ENCODE results near the gene ZNF771. TPM values are rescaled to one million over a fixed set of nuclear protein-coding genes. Genes with fewer than 3 reads are reported as not detected.

Gene ZNF771
- polyA plus RNA-seq, 1 of the 3 experiments (the other 2 are of a cell fraction), result 20.4 TPM

DNA sequence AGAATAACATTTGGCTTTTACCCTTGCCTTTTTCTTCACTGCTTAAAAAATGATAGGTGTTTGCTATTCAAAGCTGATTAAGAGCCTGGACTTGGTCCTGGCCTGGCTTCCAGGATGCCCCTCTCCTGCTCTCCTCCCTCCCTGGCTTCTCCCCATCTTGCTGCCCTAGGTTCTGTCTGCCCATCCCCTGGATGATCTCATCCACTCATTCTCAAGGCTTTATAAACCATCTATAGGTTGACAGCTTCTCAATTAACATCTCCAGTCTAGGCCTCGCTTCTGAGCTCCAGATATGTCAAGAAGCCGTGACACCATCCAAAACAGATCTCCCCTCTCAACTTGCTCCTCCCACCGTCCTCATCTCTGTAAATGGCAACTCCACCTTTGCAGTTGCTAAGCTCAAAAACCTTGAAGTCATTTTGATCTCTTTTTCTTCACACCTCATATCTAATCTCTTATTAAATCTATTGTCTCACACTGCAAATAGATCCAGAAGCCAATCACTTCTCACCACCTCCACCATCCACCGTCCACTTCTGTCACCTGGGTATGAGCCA is 8.7 kb downstream of the ZNF771 start:
- Histone ChIP-seq H3K9ac (no peak overlapping the region), H3K4me3 (ENCODE audit: low read depth in 2 of 2, low read length in 1 of 2) (no peak overlapping the region), H3K79me2 (ENCODE audit: insufficient read depth) (peaks cover 21% of the 10 kb centered on the region; the same call in 1 of the 2 replicates), H3K4me1 (ENCODE audit: control insufficient read depth in 1 of 2, insufficient read depth in 2 of 2, low read depth in 1 of 2, low read length in 1 of 2) (peaks cover 5 to 13% of the 10 kb centered on the region in 2 experiments; a peak in 1 of 4 replicates), H3K9me3 (no peaks in the 10 kb centered on the region), H3K36me3 (replicated peaks in 1 of 2; ENCODE audit: control insufficient read depth in 1 of 2, insufficient read depth in 2 of 2, low read length in 1 of 2) (peaks cover 15 to 19% of the 10 kb centered on the region in 2 experiments), H2AFZ (ENCODE audit: low read depth) (no peak overlapping the region), H3K4me2 (no peak overlapping the region), H4K20me1 (ENCODE audit: insufficient read depth) (peaks cover 4% of the 10 kb centered on the region; the same call in 1 of the 2 replicates), H3K27ac (ENCODE audit: low read depth in 2 of 2, low read length in 1 of 2) (peak overlapping the region in 1 of 2 experiments; percentile 5; a peak in 1 of 4 replicates), H3F3A (replicated peaks; ENCODE audit: insufficient read depth) (peaks cover 23% of the 10 kb centered on the region), H3K9me2 (no peaks in the 10 kb centered on the region), H3K27me3 (ENCODE audit: insufficient read depth) (no peaks in the 10 kb centered on the region)
- CTCF ChIA-PET, result interaction anchor here (0.8 to 1.0 kb wide), 2 partner anchors 14 kb away, joined by 3 to 4 read pairs; partner anchors contain the start of gene DCTPP1
- WGBS (ENCODE audit: low lambda C conversion rate), result 94% methylated on average over 4 of the region's 4 CpGs
- POLR2A ChIA-PET, result no interaction called here
- DNase-seq, result no peak
- TF ChIP-seq, protein P1, sequence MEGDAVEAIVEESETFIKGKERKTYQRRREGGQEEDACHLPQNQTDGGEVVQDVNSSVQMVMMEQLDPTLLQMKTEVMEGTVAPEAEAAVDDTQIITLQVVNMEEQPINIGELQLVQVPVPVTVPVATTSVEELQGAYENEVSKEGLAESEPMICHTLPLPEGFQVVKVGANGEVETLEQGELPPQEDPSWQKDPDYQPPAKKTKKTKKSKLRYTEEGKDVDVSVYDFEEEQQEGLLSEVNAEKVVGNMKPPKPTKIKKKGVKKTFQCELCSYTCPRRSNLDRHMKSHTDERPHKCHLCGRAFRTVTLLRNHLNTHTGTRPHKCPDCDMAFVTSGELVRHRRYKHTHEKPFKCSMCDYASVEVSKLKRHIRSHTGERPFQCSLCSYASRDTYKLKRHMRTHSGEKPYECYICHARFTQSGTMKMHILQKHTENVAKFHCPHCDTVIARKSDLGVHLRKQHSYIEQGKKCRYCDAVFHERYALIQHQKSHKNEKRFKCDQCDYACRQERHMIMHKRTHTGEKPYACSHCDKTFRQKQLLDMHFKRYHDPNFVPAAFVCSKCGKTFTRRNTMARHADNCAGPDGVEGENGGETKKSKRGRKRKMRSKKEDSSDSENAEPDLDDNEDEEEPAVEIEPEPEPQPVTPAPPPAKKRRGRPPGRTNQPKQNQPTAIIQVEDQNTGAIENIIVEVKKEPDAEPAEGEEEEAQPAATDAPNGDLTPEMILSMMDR (IDR thresholded peaks at IDR 0.05), result no peak
- TF ChIP-seq YY1 (IDR thresholded peaks at IDR 0.05; ENCODE audit: low read depth), result no peak
- TF ChIP-seq NRF1 (IDR thresholded peaks at IDR 0.05; ENCODE audit: low read depth, low read length), result no peak
- no peak for TF ChIP-seq FOXM1 (IDR thresholded peaks at IDR 0.05; ENCODE audit: low read depth)
- TF ChIP-seq, protein P2, sequence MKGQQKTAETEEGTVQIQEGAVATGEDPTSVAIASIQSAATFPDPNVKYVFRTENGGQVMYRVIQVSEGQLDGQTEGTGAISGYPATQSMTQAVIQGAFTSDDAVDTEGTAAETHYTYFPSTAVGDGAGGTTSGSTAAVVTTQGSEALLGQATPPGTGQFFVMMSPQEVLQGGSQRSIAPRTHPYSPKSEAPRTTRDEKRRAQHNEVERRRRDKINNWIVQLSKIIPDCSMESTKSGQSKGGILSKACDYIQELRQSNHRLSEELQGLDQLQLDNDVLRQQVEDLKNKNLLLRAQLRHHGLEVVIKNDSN (IDR thresholded peaks at IDR 0.05; ENCODE audit: borderline replicate concordance, low read depth), result no peak
- no peak for TF ChIP-seq FOSL2 (IDR thresholded peaks at IDR 0.05; ENCODE audit: borderline replicate concordance, low read depth)

DNA sequence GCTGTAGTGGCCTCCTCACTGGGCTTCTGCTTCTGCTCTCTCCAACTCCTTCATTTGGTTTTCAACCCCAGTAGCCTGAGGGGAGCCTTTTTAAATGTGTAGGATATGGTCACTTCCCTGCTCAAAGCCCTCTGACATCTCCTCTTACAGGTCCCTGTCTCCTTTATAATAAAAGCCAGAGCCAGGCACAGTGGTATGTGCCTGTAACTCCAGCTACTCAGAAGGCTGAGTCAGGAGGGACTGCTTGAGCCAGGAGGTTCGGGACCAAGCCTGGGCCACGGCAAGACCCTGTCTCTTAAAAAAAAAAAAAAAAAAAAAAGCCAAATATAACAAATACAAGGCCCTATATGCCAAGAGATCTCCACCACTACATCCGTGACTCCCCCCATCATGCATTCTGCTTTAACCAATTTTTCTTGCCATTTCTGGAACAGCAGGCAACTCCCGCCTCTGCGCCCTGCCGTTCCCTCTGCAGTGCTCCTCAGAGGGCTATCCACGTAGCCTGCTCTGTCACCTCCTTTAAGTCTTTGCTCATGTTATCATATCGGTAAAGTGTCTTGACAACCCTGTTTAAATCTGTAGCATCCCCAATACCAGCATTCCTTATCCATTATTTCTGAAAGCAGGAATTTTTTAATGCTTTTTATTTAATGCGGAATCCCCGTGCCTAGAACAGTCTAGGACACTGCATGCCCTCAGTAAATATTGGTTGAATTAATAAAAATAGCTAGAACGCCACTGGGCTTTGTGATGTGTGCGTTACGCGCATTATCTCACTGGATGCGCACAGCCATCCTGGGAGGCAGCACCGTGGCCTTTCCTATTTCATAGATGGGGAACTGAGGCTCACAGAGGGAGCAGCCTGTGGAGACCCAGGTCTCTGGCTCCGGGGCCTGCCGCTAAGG is 9.5 kb downstream of the ZNF771 start:
- Histone ChIP-seq H3K27ac (ENCODE audit: low read depth in 2 of 2, low read length in 1 of 2) (peak overlapping the region in 1 of 2 experiments; percentile 50; a peak in 1 of 4 replicates), H3K9ac (no peak overlapping the region), H3K79me2 (ENCODE audit: insufficient read depth) (peaks cover 16% of the 10 kb centered on the region; the same call in 1 of the 2 replicates), H3K36me3 (replicated peaks in 1 of 2; ENCODE audit: control insufficient read depth in 1 of 2, insufficient read depth in 2 of 2, low read length in 1 of 2) (peaks cover 11 to 19% of the 10 kb centered on the region in 2 experiments), H3K9me3 (no peaks in the 10 kb centered on the region), H3K9me2 (no peaks in the 10 kb centered on the region), H2AFZ (ENCODE audit: low read depth) (no peak overlapping the region), H3K4me1 (ENCODE audit: control insufficient read depth in 1 of 2, insufficient read depth in 2 of 2, low read depth in 1 of 2, low read length in 1 of 2) (peaks cover 5 to 13% of the 10 kb centered on the region in 2 experiments; a peak in 1 of 4 replicates), H3K27me3 (ENCODE audit: insufficient read depth) (no peaks in the 10 kb centered on the region), H3F3A (replicated peaks; ENCODE audit: insufficient read depth) (peaks cover 23% of the 10 kb centered on the region), H4K20me1 (ENCODE audit: insufficient read depth) (peaks cover 4% of the 10 kb centered on the region; the same call in 1 of the 2 replicates), H3K4me3 (ENCODE audit: low read depth in 2 of 2, low read length in 1 of 2) (peak overlapping the region in 1 of 2 experiments; percentile 40; a peak in 2 of 4 replicates), H3K4me2 (0 out of 2 replicates have a peak overlapping the region, but pooled peaks have one; percentile 50)
- WGBS (ENCODE audit: low lambda C conversion rate), result 77% methylated on average over 16 of the region's 18 CpGs
- POLR2A ChIA-PET, result interaction anchor here (1.0 to 1.5 kb wide), 6 partner anchors 7 to 155 kb away, joined by 3 to 15 read pairs (median 8); partner anchors contain the start of genes DCTPP1, TBC1D10B, ZNF48 and ZNF771
- CTCF ChIA-PET, result interaction anchor here (1.0 to 2.6 kb wide), 7 partner anchors 7 to 326 kb away, joined by 3 to 16 read pairs (median 5); partner anchors contain the start of genes DCTPP1 and ZNF771
- peak; percentile 11; the same call in 1 of the 2 replicates for TF ChIP-seq TCF12 (IDR thresholded peaks at IDR 0.05)
- TF ChIP-seq, protein P3, sequence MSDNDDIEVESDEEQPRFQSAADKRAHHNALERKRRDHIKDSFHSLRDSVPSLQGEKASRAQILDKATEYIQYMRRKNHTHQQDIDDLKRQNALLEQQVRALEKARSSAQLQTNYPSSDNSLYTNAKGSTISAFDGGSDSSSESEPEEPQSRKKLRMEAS (IDR thresholded peaks at IDR 0.05; ENCODE audit: low read depth), result no peak
- no peak for DNase-seq
